Activated T-helper 17 cell treated with anti-CD3 and anti-CD28 coated beads, Interleukin-2, amount 50 U/mL, for 72 hours (primary cell): ENCODE measurements around the gene MLPH. TPM values are rescaled to one million over a fixed set of nuclear protein-coding genes. Genes with fewer than 3 reads are reported as not detected.

Experiments
- ATAC-seq: fragments of 150-1000 bp; cut with Tn5 transposase; replicated peaks from 2 replicates; pipeline ENCODE4 v1.10.0; 2021; ENCODE audit warnings: mild to moderate bottlenecking, moderate library complexity
- H3K27ac Mint-ChIP-seq: one replicate; pipeline ENCODE4 v1.8.0; 2022; ENCODE audit warnings: mixed read lengths
- H3K27me3 Mint-ChIP-seq: one replicate; pipeline ENCODE4 v1.8.0; 2022; ENCODE audit warnings: mixed read lengths
- H3K36me3 Mint-ChIP-seq: one replicate; pipeline ENCODE4 v1.8.0; 2022; ENCODE audit warnings: low read depth, mild to moderate bottlenecking, mixed read lengths
- H3K4me1 Mint-ChIP-seq: one replicate; pipeline ENCODE4 v1.8.0; 2022; ENCODE audit warnings: mixed read lengths
- H3K4me3 Mint-ChIP-seq: one replicate; pipeline ENCODE4 v1.8.0; 2022; ENCODE audit warnings: mild to moderate bottlenecking, mixed read lengths
- H3K9me3 Mint-ChIP-seq: one replicate; pipeline ENCODE4 v1.8.0; 2022; ENCODE audit warnings: mixed read lengths
- total RNA-seq, 2 donors: library from RNA; stranded (reverse); gene quantifications; one replicate each; pipeline ENCODE4 v1.2.3, GENCODE V29; 2022

Gene MLPH
- total RNA-seq, 2 donors from 2014 or later: not detected

- Mint-ChIP-seq H3K27me3 (peaks cover 34% of the 10 kb centered on the region), H3K36me3 (no peaks in the 10 kb centered on the region), H3K27ac (no peak overlapping the region), H3K4me1 (peaks cover 5% of the 10 kb centered on the region), H3K9me3 (no peaks in the 10 kb centered on the region), H3K4me3 (no peak overlapping the region)
- ATAC-seq: no peak
Observed at GRCh38 chr2:237479747-237480146, 7.3 kb upstream of the MLPH start.

DNA sequence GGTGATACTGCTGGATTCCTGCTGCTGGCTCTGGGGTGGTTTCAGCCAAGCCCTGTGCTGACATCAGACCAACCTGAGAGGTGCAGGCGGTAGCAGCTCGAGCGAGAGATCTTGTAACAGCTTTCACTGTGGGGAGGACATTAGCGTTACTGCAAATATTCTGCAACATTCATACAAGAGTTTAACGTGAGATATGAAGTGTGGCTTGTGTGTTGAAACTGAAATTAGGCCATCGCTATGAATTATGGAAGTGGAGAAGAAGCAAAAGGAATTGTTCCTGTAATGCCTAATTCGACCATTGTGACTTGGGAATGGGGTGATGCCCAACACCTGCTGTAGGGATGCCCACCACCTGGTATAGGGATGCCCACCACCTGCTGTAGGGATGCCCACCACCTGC is 6.5 kb upstream of the MLPH start:
- Mint-ChIP-seq H3K9me3 (no peaks in the 10 kb centered on the region), H3K27ac (no peak overlapping the region), H3K36me3 (no peaks in the 10 kb centered on the region), H3K4me1 (peaks cover 5% of the 10 kb centered on the region), H3K4me3 (no peak overlapping the region), H3K27me3 (peaks cover 40% of the 10 kb centered on the region)
- no peak for ATAC-seq

- no peaks in the 10 kb centered on the region for H3K9me3 Mint-ChIP-seq
- H3K27me3 Mint-ChIP-seq: peaks cover 43% of the 10 kb centered on the region
- no peaks in the 10 kb centered on the region for H3K36me3 Mint-ChIP-seq
- H3K4me1 Mint-ChIP-seq: peaks cover 2% of the 10 kb centered on the region
- H3K27ac Mint-ChIP-seq: no peak overlapping the region
- H3K4me3 Mint-ChIP-seq: no peak overlapping the region
- ATAC-seq: no peak
Observed at GRCh38 chr2:237480988-237481525, 6.0 kb upstream of the MLPH start.

GRCh38 chr2:237482485-237482884 is 4.6 kb upstream of the MLPH start:
- Mint-ChIP-seq H3K4me1 (no peaks in the 10 kb centered on the region), H3K36me3 (no peaks in the 10 kb centered on the region), H3K27ac (no peak overlapping the region), H3K27me3 (peaks cover 38% of the 10 kb centered on the region), H3K9me3 (no peaks in the 10 kb centered on the region), H3K4me3 (no peak overlapping the region)
- no peak for ATAC-seq

GRCh38 chr2:237483018-237483731 is 3.9 kb upstream of the MLPH start:
- no peak overlapping the region for H3K27ac Mint-ChIP-seq
- no peak overlapping the region for H3K4me3 Mint-ChIP-seq
- no peaks in the 10 kb centered on the region for H3K36me3 Mint-ChIP-seq
- no peaks in the 10 kb centered on the region for H3K4me1 Mint-ChIP-seq
- ATAC-seq: no peak
- peaks cover 37% of the 10 kb centered on the region for H3K27me3 Mint-ChIP-seq
- no peaks in the 10 kb centered on the region for H3K9me3 Mint-ChIP-seq

DNA sequence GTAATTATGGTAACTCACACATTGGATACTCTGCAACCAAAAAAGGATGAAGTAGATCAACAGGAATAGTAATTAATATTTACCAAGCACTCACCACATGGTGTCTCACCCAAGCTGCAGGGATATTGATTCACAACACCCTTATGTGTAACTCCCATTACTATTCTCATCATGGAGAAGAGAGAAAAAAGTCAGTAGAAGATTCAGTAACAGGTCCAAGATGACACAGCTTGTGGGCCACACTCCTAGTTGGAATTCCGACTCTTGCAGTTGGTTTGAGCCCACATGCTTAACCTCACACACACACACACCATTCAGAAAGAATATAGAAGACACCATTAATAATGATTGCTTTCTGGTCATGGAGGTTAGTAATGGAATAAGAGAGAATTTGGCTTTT is 1.7 kb upstream of the MLPH start:
- peaks cover 46% of the 10 kb centered on the region for H3K27me3 Mint-ChIP-seq

GRCh38 chr2:237485844-237486243 is 1.2 kb upstream of the MLPH start:
- Mint-ChIP-seq H3K27ac (no peak overlapping the region), H3K4me3 (no peak overlapping the region), H3K36me3 (no peaks in the 10 kb centered on the region), H3K9me3 (no peaks in the 10 kb centered on the region), H3K4me1 (no peaks in the 10 kb centered on the region), H3K27me3 (peaks cover 43% of the 10 kb centered on the region)
- ATAC-seq: no peak

More for the DNA sequence above, 1.7 kb upstream of the MLPH start:
- no peak overlapping the region for H3K27ac Mint-ChIP-seq
- no peaks in the 10 kb centered on the region for H3K36me3 Mint-ChIP-seq
- no peaks in the 10 kb centered on the region for H3K9me3 Mint-ChIP-seq
- H3K4me1 Mint-ChIP-seq: no peaks in the 10 kb centered on the region
- no peak for ATAC-seq
- no peak overlapping the region for H3K4me3 Mint-ChIP-seq

DNA sequence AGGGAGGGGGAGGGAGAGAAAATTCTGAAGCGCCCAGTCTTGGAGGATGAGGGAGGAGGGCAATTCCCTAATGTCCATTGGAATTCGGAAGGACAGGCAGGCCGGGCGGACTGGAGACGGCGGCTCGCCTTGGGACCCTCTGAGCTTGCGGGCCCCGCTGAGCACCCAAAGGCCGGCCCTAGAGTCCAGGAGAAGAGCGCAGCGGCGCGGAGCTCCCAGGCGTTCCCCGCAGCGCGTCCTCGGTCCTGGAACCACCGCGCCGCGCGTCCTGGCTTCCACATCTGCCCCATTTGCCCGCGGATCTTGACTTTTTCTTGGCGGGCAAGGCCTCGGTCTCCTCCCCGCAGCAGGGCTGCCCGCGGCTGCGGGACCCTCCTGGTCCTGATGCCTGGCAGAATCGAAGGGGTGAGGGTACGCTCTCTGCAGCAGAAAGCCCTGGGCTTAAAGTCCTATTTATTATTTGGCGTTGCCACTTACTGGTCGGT is 675 bp upstream of the MLPH start:
- Mint-ChIP-seq H3K36me3 (no peaks in the 10 kb centered on the region), H3K27me3 (peaks cover 45% of the 10 kb centered on the region), H3K9me3 (no peaks in the 10 kb centered on the region)

GRCh38 chr2:237487496-237487895 is 445 bp downstream of the MLPH start:
- no peaks in the 10 kb centered on the region for H3K36me3 Mint-ChIP-seq

More for the DNA sequence above, 675 bp upstream of the MLPH start:
- Mint-ChIP-seq H3K27ac (no peak overlapping the region), H3K4me3 (no peak overlapping the region), H3K4me1 (no peaks in the 10 kb centered on the region)
- ATAC-seq: no peak

GRCh38 chr2:237488295-237488694 is 1.2 kb downstream of the MLPH start:
- Mint-ChIP-seq H3K4me3 (no peak overlapping the region), H3K36me3 (no peaks in the 10 kb centered on the region), H3K9me3 (peaks cover 5% of the 10 kb centered on the region), H3K27ac (no peak overlapping the region), H3K27me3 (peaks cover 42% of the 10 kb centered on the region), H3K4me1 (no peaks in the 10 kb centered on the region)
- no peak for ATAC-seq

More at GRCh38 chr2:237487496-237487895, 445 bp downstream of the MLPH start:
- no peak overlapping the region for H3K27ac Mint-ChIP-seq
- no peak overlapping the region for H3K4me3 Mint-ChIP-seq
- peaks cover 42% of the 10 kb centered on the region for H3K27me3 Mint-ChIP-seq
- H3K4me1 Mint-ChIP-seq: no peaks in the 10 kb centered on the region
- H3K9me3 Mint-ChIP-seq: peaks cover 5% of the 10 kb centered on the region
- no peak for ATAC-seq

- H3K36me3 Mint-ChIP-seq: no peaks in the 10 kb centered on the region
Observed at GRCh38 chr2:237488901-237489860, 2.1 kb downstream of the MLPH start.

GRCh38 chr2:237490009-237490711 is 3.1 kb downstream of the MLPH start:
- no peak overlapping the region for H3K4me3 Mint-ChIP-seq
- peaks cover 5% of the 10 kb centered on the region for H3K9me3 Mint-ChIP-seq
- H3K27me3 Mint-ChIP-seq: peaks cover 38% of the 10 kb centered on the region
- no peaks in the 10 kb centered on the region for H3K36me3 Mint-ChIP-seq
- H3K4me1 Mint-ChIP-seq: no peaks in the 10 kb centered on the region
- no peak overlapping the region for H3K27ac Mint-ChIP-seq
- ATAC-seq: no peak

More at GRCh38 chr2:237488901-237489860, 2.1 kb downstream of the MLPH start:
- peaks cover 5% of the 10 kb centered on the region for H3K9me3 Mint-ChIP-seq
- no peak for ATAC-seq
- peaks cover 39% of the 10 kb centered on the region for H3K27me3 Mint-ChIP-seq
- H3K27ac Mint-ChIP-seq: no peak overlapping the region
- H3K4me1 Mint-ChIP-seq: no peaks in the 10 kb centered on the region
- H3K4me3 Mint-ChIP-seq: no peak overlapping the region

DNA sequence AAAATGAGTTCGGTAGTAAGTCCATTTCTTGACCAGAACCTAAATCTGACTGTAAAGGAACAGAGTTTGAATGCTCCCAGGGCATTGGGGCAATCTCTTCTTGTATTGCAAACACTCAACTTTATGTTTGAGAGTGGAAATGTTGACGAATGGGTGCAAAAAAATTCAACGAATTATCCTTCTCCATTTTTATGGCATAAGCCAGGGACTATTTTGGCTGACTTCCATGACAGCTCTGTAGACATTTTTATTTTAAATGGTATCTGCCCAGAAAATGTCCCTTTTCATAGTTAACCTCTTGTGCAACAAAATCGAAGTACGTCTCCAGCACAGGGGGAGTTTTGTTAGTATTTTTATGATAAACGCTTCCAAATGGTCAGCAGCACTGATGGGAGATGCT is 3.7 kb downstream of the MLPH start:
- no peak for ATAC-seq
- Mint-ChIP-seq H3K36me3 (no peaks in the 10 kb centered on the region), H3K27ac (no peak overlapping the region), H3K27me3 (peaks cover 36% of the 10 kb centered on the region), H3K4me3 (no peak overlapping the region), H3K4me1 (no peaks in the 10 kb centered on the region), H3K9me3 (peaks cover 5% of the 10 kb centered on the region)

GRCh38 chr2:237491515-237492118 is 4.6 kb downstream of the MLPH start:
- Mint-ChIP-seq H3K4me1 (no peaks in the 10 kb centered on the region), H3K27me3 (peaks cover 40% of the 10 kb centered on the region), H3K9me3 (peaks cover 5% of the 10 kb centered on the region), H3K27ac (no peak overlapping the region), H3K4me3 (no peak overlapping the region), H3K36me3 (no peaks in the 10 kb centered on the region)
- ATAC-seq: peak; percentile 47
